GM18867 (cell line): ENCODE measurements around the gene HMSD.

ENCODE experiments used
- ATAC-seq: cut with Tn5 transposase; IDR thresholded peaks from one replicate; pipeline ENCODE4 v1.9.1; 2021; ENCODE audit warnings: mild to moderate bottlenecking, moderate library complexity; ENCODE audit not compliant: unreplicated experiment

The HMSD gene

DNA sequence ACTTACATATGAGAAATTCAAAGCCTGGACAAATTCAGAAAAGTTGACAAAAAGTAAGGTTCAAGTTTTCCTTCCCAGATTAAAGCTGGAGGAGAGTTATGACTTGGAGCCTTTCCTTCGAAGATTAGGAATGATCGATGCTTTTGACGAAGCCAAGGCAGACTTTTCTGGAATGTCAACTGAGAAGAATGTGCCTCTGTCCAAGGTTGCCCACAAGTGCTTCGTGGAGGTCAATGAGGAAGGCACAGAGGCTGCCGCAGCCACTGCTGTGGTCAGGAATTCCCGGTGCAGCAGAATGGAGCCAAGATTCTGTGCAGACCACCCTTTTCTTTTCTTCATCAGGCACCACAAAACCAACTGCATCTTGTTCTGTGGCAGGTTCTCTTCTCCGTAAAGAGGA is 37.8 kb downstream of the HMSD start:
- ATAC-seq, result no peak

- no peak for ATAC-seq
These were observed 38.6 kb downstream of the HMSD start for GRCh38 chr18:63987743-63988142.

GRCh38 chr18:63992751-63993150 is 43.6 kb downstream of the HMSD start:
- ATAC-seq, result no peak

DNA sequence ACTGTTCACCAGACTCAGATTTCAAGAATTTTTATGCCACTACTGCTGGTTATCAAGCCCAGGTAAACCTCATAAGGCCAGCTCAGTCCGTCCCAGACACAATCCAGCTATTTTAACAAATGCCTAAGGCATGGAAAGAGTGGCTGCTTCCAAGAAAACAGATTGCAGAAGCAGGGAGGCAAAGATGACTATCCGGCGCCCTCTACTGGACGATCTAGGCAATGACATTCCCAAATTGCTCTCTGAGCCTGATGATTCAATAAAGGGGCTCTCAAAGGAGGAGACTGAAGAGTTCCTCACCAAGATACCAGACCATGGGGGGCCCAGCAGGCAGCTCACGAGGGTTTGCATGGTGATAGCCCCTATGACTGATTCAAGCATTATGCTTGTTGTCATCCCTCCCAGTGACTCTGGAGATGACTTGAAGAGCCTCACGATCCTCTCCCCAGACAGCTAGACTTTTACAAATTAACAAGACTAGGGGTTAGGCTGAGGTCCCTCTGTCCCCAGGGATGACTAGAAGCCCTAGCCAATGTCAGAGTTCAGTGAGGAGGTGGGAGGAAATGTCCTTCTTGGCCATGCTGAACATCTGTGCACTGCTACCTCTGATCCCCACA is 45.8 kb downstream of the HMSD start:
- peak; percentile 59 for ATAC-seq

- no peak for ATAC-seq
These were observed 47.9 kb downstream of the HMSD start for GRCh38 chr18:63997041-63997440.

DNA sequence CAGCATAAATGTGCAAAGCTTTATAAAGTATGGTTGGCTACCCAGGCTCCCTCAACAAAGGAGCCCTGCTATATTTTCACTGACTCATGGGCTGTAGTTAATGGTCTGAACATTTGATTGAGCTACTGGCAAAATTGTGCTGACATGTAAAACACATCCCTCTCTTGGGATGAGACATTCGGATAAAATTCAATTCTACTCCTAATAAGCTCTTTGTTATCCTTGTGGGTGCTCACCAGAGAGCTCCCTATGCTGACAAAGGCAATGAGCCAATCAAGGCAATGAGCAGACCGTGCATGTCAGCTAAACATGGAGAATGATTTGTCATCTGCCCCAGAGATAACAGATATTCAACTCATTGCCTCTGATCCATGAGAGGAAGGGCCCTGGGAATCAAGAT is 48.5 kb downstream of the HMSD start:
- no peak for ATAC-seq

DNA sequence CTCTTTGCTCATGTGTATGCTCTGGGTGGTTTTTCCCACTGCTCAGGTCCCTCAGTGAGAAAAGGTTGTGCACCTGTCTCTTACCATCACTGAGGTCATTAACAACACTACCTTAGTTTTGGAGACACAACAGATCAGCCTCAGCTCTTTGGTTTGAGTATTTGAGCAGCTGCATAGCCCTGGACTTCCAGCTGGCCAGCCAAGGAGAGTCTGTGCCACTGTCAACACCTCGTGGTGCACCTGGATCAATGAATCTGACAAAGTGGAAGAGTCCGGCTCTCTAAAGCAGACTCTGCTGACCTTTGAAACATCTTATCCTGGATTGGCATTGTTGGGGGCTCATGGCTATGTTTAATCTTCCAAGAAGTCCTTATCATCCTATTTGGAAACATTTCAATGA is 50.8 kb downstream of the HMSD start:
- ATAC-seq, result no peak

GRCh38 chr18:64002581-64002980 is 53.5 kb downstream of the HMSD start:
- no peak for ATAC-seq

- ATAC-seq, result no peak
These were observed 60.2 kb downstream of the HMSD start for GRCh38 chr18:64009305-64009704.
